Suprapubic skin (tissue), 4 donors: Measurements from ENCODE around the gene CHMP2B. TPM values are rescaled to one million over a fixed set of nuclear protein-coding genes. Genes with fewer than 3 reads are reported as not detected.

Experiments
- DNase-seq, 2 donors: peaks; one replicate each; pipeline ENCODE4 v3.0.0-alpha.2; 2019; ENCODE audit warnings: low spot score in 2 of 2
- H3K27ac ChIP-seq: fragments of 200-600 bp; sonication (generic); one replicate; pipeline ENCODE4 v1.5.1; 2019
- H3K27me3 ChIP-seq: fragments of 200-600 bp; sonication (generic); one replicate; pipeline ENCODE4 v1.5.1; 2019
- H3K36me3 ChIP-seq: fragments of 200-600 bp; sonication (generic); one replicate; pipeline ENCODE4 v1.5.1; 2019
- H3K4me1 ChIP-seq: fragments of 200-600 bp; sonication (generic); one replicate; pipeline ENCODE4 v1.5.1; 2019
- H3K4me3 ChIP-seq: fragments of 200-600 bp; sonication (generic); one replicate; pipeline ENCODE4 v1.5.1; 2019; ENCODE audit warnings: mild to moderate bottlenecking
- H3K9me3 ChIP-seq: fragments of 200-600 bp; sonication (generic); one replicate; pipeline ENCODE4 v1.5.1; 2019
- EP300 ChIP-seq: sonication (generic); formaldehyde crosslinking; IDR thresholded peaks from one replicate; pipeline ENCODE4 v1.6.1; 2017; ENCODE audit warnings: antibody characterized with exemption
- POLR2A ChIP-seq, 2 donors: fragments of 450-650 bp; IDR thresholded peaks; one replicate each; pipeline ENCODE4 v1.6.1; 2017; ENCODE audit warnings: antibody characterized with exemption in 2 of 2, mild to moderate bottlenecking in 2 of 2, moderate library complexity in 2 of 2
- POLR2AphosphoS5 ChIP-seq, 3 donors: sonication (generic); formaldehyde crosslinking; IDR thresholded peaks; one replicate each; pipeline ENCODE4 v1.6.1; 2017; ENCODE audit warnings: antibody characterized with exemption in 3 of 3
- WGBS: methylation state at CpG from one replicate; pipeline ENCODE4 v1.1.5; 2018; 5-methylcytosine and 5-hydroxymethylcytosine counted together
- total RNA-seq, 4 donors: library from RNA; depleted of rRNA; stranded (reverse); fragments of >200 nt; gene quantifications; one replicate each; pipeline ENCODE4 v1.1.0, GENCODE V29; 2016
- TF ChIP-seq, protein P1 (sequence below), 2 donors: fragments of 200-600 bp in 1 of 2; fragments of 450-650 bp in 1 of 2; sonication (generic) in 1 of 2; IDR thresholded peaks; one replicate each; pipeline ENCODE4 v1.5.1; 2016 to 2019; ENCODE audit warnings: antibody characterized with exemption in 2 of 2, mild to moderate bottlenecking in 1 of 2, moderate library complexity in 1 of 2

The CHMP2B gene
- total RNA-seq, 4 donors from 2014 or later = 27.4 to 43.5 (median 31.1) TPM

DNA sequence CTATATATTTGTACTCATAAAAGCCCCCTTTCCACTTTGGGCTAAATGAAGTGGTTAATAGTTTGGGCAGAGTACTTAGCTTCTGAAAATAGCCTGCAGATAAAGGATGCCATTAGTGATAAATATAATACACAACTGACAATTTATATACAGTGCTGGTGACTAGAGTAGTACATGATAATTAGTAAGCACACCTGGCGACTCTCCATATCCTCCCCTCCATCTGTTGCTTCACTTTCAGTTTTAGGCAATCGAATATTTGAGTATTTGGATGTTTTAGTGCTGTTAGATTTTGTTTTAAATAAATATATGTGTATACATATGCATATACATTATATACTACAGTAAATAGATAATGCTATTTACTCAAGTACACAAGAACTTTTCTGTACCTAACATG is 35.9 kb upstream of the CHMP2B start:
- H3K36me3 ChIP-seq = no peaks in the 10 kb centered on the region
- no peak for DNase-seq
- WGBS = 48% methylated on average over 2 of the region's 2 CpGs
- H3K27ac ChIP-seq = no peak overlapping the region
- H3K4me1 ChIP-seq = no peaks in the 10 kb centered on the region
- TF ChIP-seq POLR2AphosphoS5 (IDR thresholded peaks at IDR 0.05) (no peak), POLR2A (IDR thresholded peaks at IDR 0.05) (no peak), EP300 (no peak)
- TF ChIP-seq, protein P1, sequence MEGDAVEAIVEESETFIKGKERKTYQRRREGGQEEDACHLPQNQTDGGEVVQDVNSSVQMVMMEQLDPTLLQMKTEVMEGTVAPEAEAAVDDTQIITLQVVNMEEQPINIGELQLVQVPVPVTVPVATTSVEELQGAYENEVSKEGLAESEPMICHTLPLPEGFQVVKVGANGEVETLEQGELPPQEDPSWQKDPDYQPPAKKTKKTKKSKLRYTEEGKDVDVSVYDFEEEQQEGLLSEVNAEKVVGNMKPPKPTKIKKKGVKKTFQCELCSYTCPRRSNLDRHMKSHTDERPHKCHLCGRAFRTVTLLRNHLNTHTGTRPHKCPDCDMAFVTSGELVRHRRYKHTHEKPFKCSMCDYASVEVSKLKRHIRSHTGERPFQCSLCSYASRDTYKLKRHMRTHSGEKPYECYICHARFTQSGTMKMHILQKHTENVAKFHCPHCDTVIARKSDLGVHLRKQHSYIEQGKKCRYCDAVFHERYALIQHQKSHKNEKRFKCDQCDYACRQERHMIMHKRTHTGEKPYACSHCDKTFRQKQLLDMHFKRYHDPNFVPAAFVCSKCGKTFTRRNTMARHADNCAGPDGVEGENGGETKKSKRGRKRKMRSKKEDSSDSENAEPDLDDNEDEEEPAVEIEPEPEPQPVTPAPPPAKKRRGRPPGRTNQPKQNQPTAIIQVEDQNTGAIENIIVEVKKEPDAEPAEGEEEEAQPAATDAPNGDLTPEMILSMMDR (IDR thresholded peaks at IDR 0.05) = no peak
- H3K9me3 ChIP-seq = no peaks in the 10 kb centered on the region
- no peaks in the 10 kb centered on the region for H3K27me3 ChIP-seq
- H3K4me3 ChIP-seq = no peak overlapping the region

DNA sequence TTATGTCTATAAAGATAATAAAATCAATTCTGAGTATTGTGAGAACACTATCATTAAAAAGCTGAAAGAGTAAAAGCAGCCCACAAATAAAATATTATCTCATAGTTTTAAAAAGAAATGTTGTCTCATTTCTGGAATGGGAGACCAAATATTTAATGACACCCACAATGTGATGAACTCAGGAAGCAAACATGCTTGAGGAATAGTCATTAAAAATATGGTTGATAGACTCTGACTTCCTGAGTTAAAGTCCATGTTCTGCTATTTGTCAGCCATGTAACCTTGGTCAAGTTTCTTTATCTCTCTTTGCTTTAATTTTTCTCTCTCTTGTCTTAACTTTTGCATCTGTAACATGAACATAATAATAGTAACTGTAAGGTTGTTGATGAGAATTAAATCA is 35.5 kb upstream of the CHMP2B start:
- H3K4me1 ChIP-seq = no peaks in the 10 kb centered on the region
- H3K36me3 ChIP-seq = no peaks in the 10 kb centered on the region
- TF ChIP-seq POLR2AphosphoS5 (IDR thresholded peaks at IDR 0.05) (no peak), EP300 (no peak), POLR2A (IDR thresholded peaks at IDR 0.05) (no peak)
- TF ChIP-seq, protein P1 (IDR thresholded peaks at IDR 0.05) = no peak
- H3K27me3 ChIP-seq = no peaks in the 10 kb centered on the region
- no peak overlapping the region for H3K4me3 ChIP-seq
- no peak for DNase-seq
- H3K9me3 ChIP-seq = no peaks in the 10 kb centered on the region
- H3K27ac ChIP-seq = no peak overlapping the region

DNA sequence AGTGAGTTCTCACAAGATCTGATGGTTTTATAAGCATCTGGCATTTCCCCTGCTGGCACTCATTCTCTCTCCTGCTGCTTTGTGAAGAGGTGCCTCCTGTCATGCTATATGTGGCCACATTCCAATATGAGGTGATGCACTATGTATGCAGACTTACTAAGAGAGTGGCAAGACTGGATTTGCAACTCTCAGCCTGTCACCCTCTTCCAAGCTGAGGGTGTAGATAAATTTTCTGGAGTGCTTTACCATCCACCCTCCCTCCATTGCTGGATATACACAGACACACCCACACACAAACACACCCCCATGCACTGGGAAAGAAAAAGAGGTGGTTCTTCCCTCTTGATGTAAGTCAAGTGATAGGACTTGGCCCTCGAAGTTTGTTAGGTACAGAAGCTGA is 30.2 kb upstream of the CHMP2B start:
- H3K4me1 ChIP-seq = no peaks in the 10 kb centered on the region
- 62% methylated on average over 1 of the region's 1 CpG for WGBS
- no peaks in the 10 kb centered on the region for H3K9me3 ChIP-seq
- H3K27me3 ChIP-seq = no peaks in the 10 kb centered on the region
- DNase-seq = no peak
- no peaks in the 10 kb centered on the region for H3K36me3 ChIP-seq
- H3K27ac ChIP-seq = no peak overlapping the region
- H3K4me3 ChIP-seq = no peak overlapping the region
- no peak for TF ChIP-seq EP300
- TF ChIP-seq POLR2A (IDR thresholded peaks at IDR 0.05) = no peak
- TF ChIP-seq, protein P1 (IDR thresholded peaks at IDR 0.05) = no peak
- TF ChIP-seq POLR2AphosphoS5 (IDR thresholded peaks at IDR 0.05) = no peak

DNA sequence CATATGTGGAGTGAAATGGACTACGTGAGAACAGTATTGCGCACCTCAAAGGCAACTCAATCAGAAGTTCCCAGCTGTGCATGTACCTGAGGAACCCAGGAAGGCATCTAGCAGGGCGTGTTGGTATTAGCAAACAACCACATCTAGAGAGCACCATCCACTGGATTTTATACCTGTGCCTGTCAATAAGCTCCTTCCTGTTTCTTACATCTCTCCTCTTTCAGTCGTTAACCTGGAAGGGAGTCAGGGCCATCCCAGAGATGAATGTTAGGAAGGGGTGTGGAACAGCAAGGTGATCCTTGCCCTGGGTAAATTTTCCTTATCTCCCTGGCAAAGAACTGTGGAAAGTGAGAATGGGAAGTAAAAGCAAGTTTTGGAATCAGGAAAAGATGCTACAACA is 29.6 kb upstream of the CHMP2B start:
- H3K36me3 ChIP-seq = no peaks in the 10 kb centered on the region
- no peak for DNase-seq
- H3K9me3 ChIP-seq = no peaks in the 10 kb centered on the region
- TF ChIP-seq, protein P1 (IDR thresholded peaks at IDR 0.05) = no peak
- TF ChIP-seq POLR2AphosphoS5 (IDR thresholded peaks at IDR 0.05) (no peak), EP300 (no peak), POLR2A (IDR thresholded peaks at IDR 0.05) (no peak)
- 67% methylated on average over 4 of the region's 4 CpGs for WGBS
- H3K4me1 ChIP-seq = no peaks in the 10 kb centered on the region
- no peak overlapping the region for H3K27ac ChIP-seq
- H3K27me3 ChIP-seq = no peaks in the 10 kb centered on the region
- no peak overlapping the region for H3K4me3 ChIP-seq

DNA sequence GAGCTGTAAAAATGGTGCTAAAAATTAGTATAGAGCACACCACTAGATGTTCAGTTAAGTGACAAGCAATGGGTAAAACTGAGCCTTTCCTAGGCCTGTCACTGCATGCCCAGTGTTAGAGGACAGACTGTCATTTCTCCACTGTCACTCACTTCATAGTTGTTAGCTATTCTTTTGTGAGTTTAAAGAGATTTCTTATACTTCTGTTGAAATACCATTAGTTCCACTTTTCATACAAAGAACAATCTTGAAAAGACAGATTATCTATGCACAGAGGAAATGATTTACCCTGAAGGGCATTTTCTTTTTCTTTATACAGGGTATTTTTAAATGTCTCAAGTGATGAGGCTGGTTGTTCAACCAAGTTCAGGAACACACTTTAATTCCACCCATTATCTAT is 28.3 kb upstream of the CHMP2B start:
- no peaks in the 10 kb centered on the region for H3K4me1 ChIP-seq
- H3K36me3 ChIP-seq = no peaks in the 10 kb centered on the region
- no peak overlapping the region for H3K27ac ChIP-seq
- H3K4me3 ChIP-seq = no peak overlapping the region
- TF ChIP-seq POLR2A (IDR thresholded peaks at IDR 0.05) (no peak), POLR2AphosphoS5 (IDR thresholded peaks at IDR 0.05) (no peak), EP300 (no peak)
- TF ChIP-seq, protein P1 (IDR thresholded peaks at IDR 0.05) = no peak
- H3K9me3 ChIP-seq = no peaks in the 10 kb centered on the region
- DNase-seq = no peak
- H3K27me3 ChIP-seq = no peaks in the 10 kb centered on the region
